Keratinocyte (primary cell): Measurements from ENCODE around the gene ST6GAL1. TPM values are rescaled to one million over a fixed set of nuclear protein-coding genes. Genes with fewer than 3 reads are reported as not detected.
A peak's percentile ranks its signal among the peaks of the same experiment; 100 is the strongest.

Experiments used
- DNase-seq: peaks from one replicate; pipeline ENCODE4 v3.0.0-alpha.2; 2011; ENCODE audit warnings: low read depth, missing footprints, low spot score
- FAIRE-seq: peaks from 2 replicates; lab custom pipeline; 2011; peaks lifted over from hg19 to GRCh38; lab: Jason Lieb, UNC
- H2AFZ ChIP-seq: 2 replicates; pipeline ENCODE4 v1.6.0; 2012; ENCODE audit warnings: low read length, control low read depth, inconsistent platforms; ENCODE audit not compliant: control insufficient read depth
- H3K27ac ChIP-seq: 2 replicates; pipeline ENCODE4 v1.5.1; 2011; ENCODE audit warnings: low read length; ENCODE audit not compliant: control insufficient read depth, insufficient read depth
- H3K27me3 ChIP-seq: 3 replicates; pipeline ENCODE4 v1.6.0; 2011; ENCODE audit warnings: low read length; ENCODE audit not compliant: control insufficient read depth, insufficient read depth; ENCODE audit errors: extremely low read depth
- H3K36me3 ChIP-seq, 2 experiments: 2 replicates in 1 of 2; 3 replicates in 1 of 2; pipeline ENCODE4 v1.5.1; 2011; ENCODE audit warnings: low read length in 2 of 2, mild to moderate bottlenecking in 1 of 2; ENCODE audit not compliant: control insufficient read depth in 2 of 2, insufficient read depth in 2 of 2; ENCODE audit errors: extremely low read depth in 1 of 2
- H3K4me1 ChIP-seq: 3 replicates; pipeline ENCODE4 v1.5.1; 2011; ENCODE audit warnings: low read length; ENCODE audit not compliant: control insufficient read depth, insufficient read depth; ENCODE audit errors: extremely low read depth
- H3K4me2 ChIP-seq: 3 replicates; pipeline ENCODE4 v1.6.0; 2011; ENCODE audit warnings: low read depth, low read length; ENCODE audit not compliant: control insufficient read depth, insufficient read depth; ENCODE audit errors: extremely low read depth
- H3K4me3 ChIP-seq, 3 experiments: fragments of 200-600 bp in 1 of 3; sonication (generic) in 1 of 3; 2 replicates in 2 of 3; 3 replicates in 1 of 3; pipeline ENCODE4 v1.5.1; 2011 to 2016; ENCODE audit warnings: low read length in 3 of 3, mild to moderate bottlenecking in 3 of 3, control low read depth in 2 of 3, inconsistent platforms in 1 of 3, low read depth in 1 of 3, mixed read lengths in 1 of 3, mixed run types in 1 of 3, moderate library complexity in 1 of 3; ENCODE audit not compliant: control insufficient read depth in 2 of 3, insufficient read depth in 2 of 3; ENCODE audit errors: extremely low read depth in 1 of 3
- H3K79me2 ChIP-seq: 2 replicates; pipeline ENCODE4 v1.6.0; 2012; ENCODE audit warnings: low read length; ENCODE audit not compliant: control insufficient read depth, insufficient read depth
- H3K9ac ChIP-seq: 3 replicates; pipeline ENCODE4 v1.6.0; 2011; ENCODE audit warnings: low read length; ENCODE audit not compliant: control insufficient read depth, insufficient read depth; ENCODE audit errors: extremely low read depth
- H3K9me1 ChIP-seq: 3 replicates; pipeline ENCODE4 v1.6.0; 2011; ENCODE audit warnings: low read length; ENCODE audit not compliant: control insufficient read depth, insufficient read depth; ENCODE audit errors: extremely low read depth
- H3K9me3 ChIP-seq: 2 replicates; pipeline ENCODE4 v1.5.1; 2012; ENCODE audit warnings: low read depth, low read length; ENCODE audit not compliant: control insufficient read depth
- H4K20me1 ChIP-seq: 3 replicates; pipeline ENCODE4 v1.6.0; 2011; ENCODE audit warnings: low read length; ENCODE audit not compliant: control insufficient read depth, insufficient read depth; ENCODE audit errors: extremely low read depth
- CTCF ChIP-seq, 3 experiments: IDR thresholded peaks in 1 of 3; conservative IDR thresholded peaks in 1 of 3; optimal IDR thresholded peaks in 1 of 3; 2 replicates in 2 of 3; 3 replicates in 1 of 3; pipeline versions ENCODE3 to v1.5.1; 2011; ENCODE audit warnings: low read length in 3 of 3, mild to moderate bottlenecking in 3 of 3, moderate library complexity in 2 of 3, control low read depth in 1 of 3, inconsistent platforms in 1 of 3; ENCODE audit not compliant: insufficient read depth in 2 of 3; ENCODE audit errors: extremely low read depth in 1 of 3
- EZH2 ChIP-seq: IDR thresholded peaks from one replicate; pipeline ENCODE4 v1.6.1; 2012; ENCODE audit warnings: inconsistent platforms, mild to moderate bottlenecking, low read length, moderate library complexity
- dilution Hi-C: fragments of 300-500 bp; cut with MboI; formaldehyde crosslinking; loops from one replicate; pipeline ENCODE4 v1.7.0; 2020; ENCODE audit warnings: low sequenced_read_pairs; ENCODE audit not compliant: extremely low pct_ligation_motif_present
- polyA plus RNA-seq, 5 experiments: library from polyadenylated mRNA; depleted of rRNA in 3 of 5; stranded (reverse) in 3 of 5; stranded (forward) in 1 of 5; unstranded in 1 of 5; fragments of >200 nt; gene quantifications; 1 replicate in 1 of 5; 2 replicates in 3 of 5; 3 replicates in 1 of 5; pipeline versions ENCODE4 v1.2.1 to v1.2.3, GENCODE V29; 2011 to 2012; ENCODE audit warnings: missing spikeins in 2 of 5, low read depth in 1 of 5, low replicate concordance in 1 of 5

ST6GAL1 gene
- polyA plus RNA-seq, 1 donor (not counting 4 experiments of a cell fraction or from before 2014, with no cell fraction given) = 7.5 TPM

GRCh38 chr3:187066228-187066995, 136.1 kb downstream of the ST6GAL1 start:
- no peaks in the 10 kb centered on the region for H3K9me1 ChIP-seq
- TF ChIP-seq CTCF (optimal IDR thresholded peaks at IDR 0.05 in 1 of 3, IDR thresholded peaks at IDR 0.05 in 1 of 3, conservative IDR thresholded peaks at IDR 0.05 in 1 of 3; ENCODE audit: extremely low read depth in 1 of 3, insufficient read depth in 2 of 3, low read length in 3 of 3) = peak; percentile 37 to 57 (median 54)
- no peak for TF ChIP-seq EZH2
- DNase-seq = no peak

GRCh38 chr3:187068787-187069186, 138.5 kb downstream of the ST6GAL1 start:
- no peaks in the 10 kb centered on the region for H4K20me1 ChIP-seq
- H3K4me2 ChIP-seq = no peak overlapping the region
- H3K27me3 ChIP-seq = no peaks in the 10 kb centered on the region
- DNase-seq (no peak), FAIRE-seq (no peak)
- no peaks in the 10 kb centered on the region for H3K79me2 ChIP-seq
- no peak overlapping the region for H3K4me3 ChIP-seq
- H2AFZ ChIP-seq = no peak overlapping the region
- H3K27ac ChIP-seq = no peak overlapping the region
- H3K9me1 ChIP-seq = no peaks in the 10 kb centered on the region
- H3K36me3 ChIP-seq = no peaks in the 10 kb centered on the region
- TF ChIP-seq EZH2 = no peak
- TF ChIP-seq CTCF (optimal IDR thresholded peaks at IDR 0.05 in 1 of 3, IDR thresholded peaks at IDR 0.05 in 1 of 3, conservative IDR thresholded peaks at IDR 0.05 in 1 of 3; ENCODE audit: extremely low read depth in 1 of 3, insufficient read depth in 2 of 3, low read length in 3 of 3) = no peak
- H3K4me1 ChIP-seq = peaks cover 9% of the 10 kb centered on the region
- dilution Hi-C loops = no loop called here
- no peak overlapping the region for H3K9ac ChIP-seq
- no peaks in the 10 kb centered on the region for H3K9me3 ChIP-seq

More at GRCh38 chr3:187066228-187066995, 136.1 kb downstream of the ST6GAL1 start:
- Histone ChIP-seq H3K36me3 (no peaks in the 10 kb centered on the region), H3K27me3 (no peaks in the 10 kb centered on the region), H3K79me2 (no peaks in the 10 kb centered on the region), H3K4me3 (no peak overlapping the region), H3K9ac (no peak overlapping the region), H2AFZ (no peak overlapping the region), H3K27ac (no peak overlapping the region), H3K4me2 (no peak overlapping the region), H3K4me1 (peaks cover 17% of the 10 kb centered on the region), H3K9me3 (no peaks in the 10 kb centered on the region), H4K20me1 (no peaks in the 10 kb centered on the region)
- dilution Hi-C loops = no loop called here
- no peak for FAIRE-seq
